D721Med (cell line): ENCODE results near the gene EMP2.

ENCODE experiments used
- DNase-seq: peaks from one replicate; pipeline ENCODE4 v3.0.0; 2011; ENCODE audit warnings: low spot score; ENCODE audit not compliant: insufficient read length
- FAIRE-seq: peaks from 2 replicates; lab custom pipeline; 2011; peaks lifted over from hg19 to GRCh38; lab: Jason Lieb, UNC
- CTCF ChIP-seq: IDR thresholded peaks from 2 replicates; pipeline ENCODE4 v1.5.1; 2012; ENCODE audit warnings: mild to moderate bottlenecking, control low read depth; ENCODE audit not compliant: insufficient read depth; ENCODE audit errors: missing control alignments

Gene EMP2

DNA sequence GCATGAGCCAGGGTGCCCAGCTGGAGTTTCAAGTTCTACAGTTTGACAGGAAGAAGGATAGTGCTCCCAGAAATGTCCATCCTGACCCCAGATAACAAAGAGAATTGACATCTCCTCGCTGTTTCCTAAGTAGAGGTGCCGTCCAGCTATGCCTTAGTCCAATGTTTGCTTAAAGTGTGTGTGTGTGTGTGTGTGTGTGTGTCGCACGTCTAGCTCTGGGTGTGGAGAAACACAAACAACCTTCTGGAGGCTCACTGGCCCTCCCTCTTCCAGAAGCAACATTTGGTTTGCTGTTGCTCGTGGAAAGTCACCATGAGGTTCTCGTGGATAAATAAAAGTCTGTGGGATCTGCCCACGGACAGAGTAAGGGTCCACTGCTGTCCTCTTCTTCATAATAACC, 22.1 kb downstream of the EMP2 start:
- no peak for TF ChIP-seq CTCF
- DNase-seq = no peak
- no peak for FAIRE-seq

DNA sequence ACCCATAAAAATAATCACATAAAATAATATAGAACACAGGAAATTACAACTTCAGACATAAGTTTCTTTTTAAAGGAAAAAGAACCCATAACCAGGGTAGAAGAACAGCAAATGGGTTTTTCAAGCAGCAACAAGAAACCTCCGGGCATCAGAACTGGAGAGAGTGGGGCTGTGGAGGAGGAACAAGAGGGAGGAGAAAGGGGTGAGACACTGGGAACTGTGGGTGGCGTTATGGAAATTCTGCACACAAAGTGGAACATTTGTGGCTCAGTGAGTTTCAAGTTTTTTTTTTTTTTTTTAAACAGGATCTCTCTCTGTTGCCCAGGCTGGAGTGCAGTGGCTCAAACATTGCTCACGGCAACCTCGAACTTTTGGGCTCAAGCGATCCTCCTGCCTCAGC, 22.6 kb downstream of the EMP2 start:
- FAIRE-seq = no peak

DNA sequence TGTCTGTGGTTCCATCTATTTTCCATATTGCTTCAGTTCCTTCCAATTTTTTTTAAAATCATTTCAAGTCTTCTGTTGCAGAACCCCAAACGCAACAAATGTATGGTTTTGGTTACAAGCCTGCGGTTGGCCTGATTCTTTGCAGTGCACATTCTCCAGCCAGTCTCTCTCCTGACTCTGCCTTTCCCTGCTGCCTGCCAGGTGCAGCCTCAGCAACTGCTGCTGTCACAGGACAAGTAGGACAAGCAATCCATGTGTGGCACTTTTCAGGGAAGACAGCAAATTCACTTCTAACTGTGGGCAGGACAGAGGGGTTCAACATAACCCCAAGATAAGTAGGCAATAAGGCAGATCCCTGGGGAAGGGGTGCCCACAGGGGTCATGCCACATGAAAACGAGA, 24.2 kb downstream of the EMP2 start:
- FAIRE-seq (no peak), DNase-seq (no peak)

More for the DNA sequence above, 22.6 kb downstream of the EMP2 start:
- TF ChIP-seq CTCF = no peak
- DNase-seq = no peak

DNA sequence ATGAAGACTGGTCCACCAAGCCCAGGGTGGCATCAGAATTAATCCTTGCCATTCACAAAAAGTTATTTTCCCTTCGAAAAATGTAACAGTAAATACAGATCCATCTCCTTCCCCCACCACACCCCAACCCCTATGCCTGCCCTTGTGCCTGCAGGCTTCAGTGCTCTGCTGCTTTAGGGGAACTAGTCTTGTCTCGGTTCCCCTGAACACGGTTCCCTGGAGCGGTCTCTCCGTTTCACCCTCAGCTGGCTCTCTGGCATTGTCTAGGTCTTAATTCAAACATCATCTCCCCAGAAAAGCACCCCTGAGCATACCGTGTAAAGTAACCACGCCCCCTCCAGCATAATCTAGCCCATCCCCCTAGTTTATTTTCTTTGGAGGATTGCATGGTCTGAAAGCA, 25.8 kb downstream of the EMP2 start:
- TF ChIP-seq CTCF = no peak
- FAIRE-seq = no peak
- DNase-seq = no peak

More for the DNA sequence above, 24.2 kb downstream of the EMP2 start:
- no peak for TF ChIP-seq CTCF

DNA sequence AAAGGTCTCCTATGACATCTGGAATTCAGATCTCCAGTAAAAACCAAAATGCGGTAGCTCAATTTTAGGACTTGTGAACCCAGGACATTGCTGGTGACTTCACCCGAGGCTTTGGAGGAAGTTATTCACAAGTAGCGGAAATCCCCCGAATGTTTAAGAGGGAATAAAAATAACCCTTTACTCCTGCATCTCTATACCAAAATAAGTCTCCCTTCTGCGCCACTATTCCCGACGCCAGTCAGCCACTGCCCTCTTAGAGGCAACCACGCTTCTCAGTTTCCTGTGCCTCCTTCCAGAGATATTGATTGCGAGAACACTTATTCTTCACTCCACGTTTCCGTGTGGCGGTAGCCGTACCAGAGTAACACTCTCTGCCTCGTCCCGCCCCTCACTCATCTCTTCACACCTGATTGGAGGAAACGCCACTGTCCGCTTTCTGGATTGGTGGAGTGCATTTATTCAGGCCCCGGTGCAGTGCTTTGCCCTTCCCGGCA, 27.4 kb downstream of the EMP2 start:
- DNase-seq (no peak), FAIRE-seq (no peak)
- TF ChIP-seq CTCF = no peak

GRCh38 chr16:10552281-10552680, 28.1 kb downstream of the EMP2 start:
- TF ChIP-seq CTCF = no peak

DNA sequence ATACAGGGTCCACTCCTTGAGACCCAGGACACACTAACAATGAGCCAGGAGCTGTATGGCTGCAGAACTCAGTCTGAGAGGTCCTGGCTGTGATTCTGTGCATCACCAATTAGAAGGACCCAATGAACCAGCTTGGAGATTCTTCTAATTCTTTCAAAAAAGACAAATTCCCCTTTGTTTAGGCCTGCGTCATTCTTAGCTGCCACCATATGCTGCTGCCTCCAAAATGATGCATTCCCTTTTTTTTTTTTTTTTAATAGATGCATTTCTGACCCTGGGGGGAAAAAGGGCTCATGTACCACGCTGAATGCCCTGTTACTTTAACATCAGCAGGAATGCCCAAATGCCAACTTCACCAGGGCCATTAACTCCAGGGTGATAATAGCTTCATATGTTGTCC, 28.5 kb downstream of the EMP2 start:
- TF ChIP-seq CTCF = no peak
- FAIRE-seq (no peak), DNase-seq (no peak)

More at GRCh38 chr16:10552281-10552680, 28.1 kb downstream of the EMP2 start:
- DNase-seq (no peak), FAIRE-seq (no peak)
